Measurements from ENCODE around the gene PPP2R5E.

PPP2R5E gene

GRCh38 chr14:63367742-63368364 lies 175.3 kb downstream of the PPP2R5E start:
- DNase-seq = no peak

- DNase-seq = no peak
Measured at GRCh38 chr14:63362389-63362819, 180.8 kb downstream of the PPP2R5E start.

DNA sequence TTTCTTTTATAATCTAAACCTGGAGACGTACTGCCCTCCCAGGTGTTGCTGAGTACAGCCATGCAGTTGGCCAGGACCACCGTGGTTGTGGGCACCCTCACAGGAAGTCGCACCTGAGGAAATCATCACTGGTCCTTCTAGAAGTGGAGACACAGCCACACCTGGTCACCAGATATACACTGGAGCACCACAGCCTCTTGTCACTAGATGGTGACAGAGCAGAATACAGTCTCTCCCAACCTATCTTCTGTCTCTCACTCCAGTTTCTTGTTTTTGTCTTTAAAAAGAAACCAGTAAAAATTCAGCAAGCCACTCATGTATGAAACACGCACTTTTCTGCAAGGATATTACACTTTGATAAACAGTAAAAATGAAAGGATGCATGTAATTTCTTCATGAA lies 181.4 kb downstream of the PPP2R5E start:
- DNase-seq = no peak

DNA sequence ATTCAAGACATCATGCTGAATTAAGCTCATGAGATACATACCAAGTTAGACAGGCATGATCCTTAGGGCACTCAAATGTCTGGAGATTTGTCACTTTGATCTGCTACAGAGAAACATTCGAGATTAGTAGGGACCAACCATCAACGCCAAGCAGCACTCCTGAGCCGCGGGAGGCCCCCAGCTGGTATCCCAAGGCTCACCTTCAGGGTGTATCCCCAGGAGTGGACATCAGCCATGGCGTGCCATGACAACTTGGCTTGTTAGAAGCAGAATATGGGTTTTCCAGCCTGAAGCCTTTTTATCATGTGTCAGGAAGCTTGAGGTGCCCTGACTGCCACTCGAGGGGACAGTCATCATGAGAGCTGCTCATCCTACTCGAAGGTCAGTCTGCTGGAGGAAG lies 185.3 kb downstream of the PPP2R5E start:
- DNase-seq = no peak

GRCh38 chr14:63345826-63346225 lies 197.4 kb downstream of the PPP2R5E start:
- DNase-seq = no peak

DNA sequence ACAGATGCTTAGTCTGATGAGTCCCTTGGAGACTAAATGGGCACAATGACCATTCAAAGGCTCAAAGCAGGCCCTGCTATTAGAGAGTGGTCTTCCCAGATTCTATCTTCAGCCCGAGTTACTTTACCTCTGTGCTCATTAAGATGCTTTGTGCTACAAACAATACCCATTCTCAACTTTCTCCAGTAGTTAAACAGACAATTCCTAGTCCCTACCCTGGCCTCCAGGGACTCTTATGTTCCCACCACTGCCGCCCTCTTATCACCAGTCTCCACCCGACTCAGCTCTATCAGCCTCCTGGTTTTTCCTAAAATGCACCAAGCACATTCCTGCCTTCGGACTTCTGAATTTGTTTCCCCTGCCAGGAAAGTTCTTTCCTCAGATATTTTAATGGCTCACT lies 198.8 kb downstream of the PPP2R5E start:
- no peak for DNase-seq

DNA sequence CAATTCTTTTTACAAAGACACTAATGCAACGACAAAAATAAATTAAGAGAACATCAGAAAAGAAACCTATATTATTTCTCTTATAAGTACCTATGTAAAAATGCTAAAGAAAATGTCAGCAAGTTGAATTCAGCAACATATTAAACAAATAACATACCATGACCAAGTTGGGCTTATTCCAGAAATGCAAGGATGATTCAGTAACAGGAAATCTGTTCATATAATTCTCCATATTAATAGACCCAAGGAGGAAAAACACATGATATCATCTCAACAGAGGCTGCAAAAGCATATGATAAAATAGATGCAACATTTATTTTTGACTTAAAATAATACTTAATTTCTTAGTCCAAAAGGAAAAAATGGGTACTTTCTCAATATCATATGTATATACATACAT lies 199.3 kb downstream of the PPP2R5E start:
- DNase-seq = no peak

GRCh38 chr14:63342371-63342770 lies 200.8 kb downstream of the PPP2R5E start:
- no peak for DNase-seq

DNA sequence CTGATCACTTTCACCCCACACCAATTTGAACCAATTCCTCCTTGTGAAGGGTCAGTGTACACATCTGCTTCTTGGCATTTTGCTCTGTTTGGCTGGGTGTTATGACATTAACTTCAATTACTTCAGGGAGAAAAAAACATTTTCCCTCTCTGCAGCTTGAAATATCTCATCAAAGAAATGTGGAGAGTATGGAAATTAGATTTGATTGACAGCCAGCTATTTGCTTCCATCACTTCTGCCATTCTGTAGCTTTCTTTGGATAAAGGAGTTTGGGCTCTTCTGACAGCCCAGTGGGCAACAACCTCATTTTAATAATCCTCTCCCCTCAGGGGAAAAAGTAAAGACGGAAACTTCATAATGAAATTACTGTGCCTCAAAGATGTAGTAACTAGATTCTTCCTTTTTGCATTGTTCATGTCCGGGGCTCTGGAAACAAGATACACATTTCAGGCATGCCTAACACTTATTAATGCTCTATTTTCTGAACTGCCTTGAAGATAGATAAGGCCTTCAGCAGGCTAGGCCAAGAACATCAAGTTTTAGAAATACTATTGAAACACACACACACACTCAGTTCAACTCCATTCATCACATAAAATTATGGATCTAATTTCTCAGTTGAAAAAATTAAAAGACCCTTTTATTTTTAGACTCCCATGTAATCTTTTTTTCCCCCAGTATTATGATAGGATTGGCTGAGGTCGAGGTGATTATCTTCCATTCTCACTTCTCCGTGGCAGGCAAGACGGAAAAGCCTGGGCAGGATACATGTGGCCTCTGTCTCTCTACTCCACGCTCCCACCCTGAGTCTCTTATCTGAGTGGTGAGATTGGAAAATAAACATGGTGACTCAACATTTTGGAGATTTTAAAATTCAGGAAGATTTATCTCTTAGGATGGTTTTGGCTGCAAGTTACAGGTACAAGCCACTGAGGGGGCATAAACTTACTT lies 214.1 kb downstream of the PPP2R5E start:
- DNase-seq = no peak

DNA sequence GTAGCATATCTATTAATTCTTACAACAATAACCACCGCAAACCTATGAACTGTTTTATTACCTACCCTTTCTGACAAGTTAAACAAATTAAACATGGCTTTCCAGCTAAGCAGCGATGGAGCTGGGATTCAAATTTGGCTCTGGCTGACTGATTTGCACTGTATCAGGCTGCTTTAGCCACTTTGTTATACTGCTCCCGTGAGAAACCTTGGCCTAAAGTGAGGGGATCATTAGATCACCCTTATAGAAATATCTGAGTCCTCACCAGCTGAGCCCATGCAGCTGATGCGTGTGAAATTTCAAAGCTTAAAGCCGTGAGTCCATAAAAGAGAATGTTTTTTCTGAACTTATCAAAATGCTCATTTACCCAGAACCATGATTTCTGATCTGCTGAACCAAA lies 216.3 kb downstream of the PPP2R5E start:
- no peak for DNase-seq

DNA sequence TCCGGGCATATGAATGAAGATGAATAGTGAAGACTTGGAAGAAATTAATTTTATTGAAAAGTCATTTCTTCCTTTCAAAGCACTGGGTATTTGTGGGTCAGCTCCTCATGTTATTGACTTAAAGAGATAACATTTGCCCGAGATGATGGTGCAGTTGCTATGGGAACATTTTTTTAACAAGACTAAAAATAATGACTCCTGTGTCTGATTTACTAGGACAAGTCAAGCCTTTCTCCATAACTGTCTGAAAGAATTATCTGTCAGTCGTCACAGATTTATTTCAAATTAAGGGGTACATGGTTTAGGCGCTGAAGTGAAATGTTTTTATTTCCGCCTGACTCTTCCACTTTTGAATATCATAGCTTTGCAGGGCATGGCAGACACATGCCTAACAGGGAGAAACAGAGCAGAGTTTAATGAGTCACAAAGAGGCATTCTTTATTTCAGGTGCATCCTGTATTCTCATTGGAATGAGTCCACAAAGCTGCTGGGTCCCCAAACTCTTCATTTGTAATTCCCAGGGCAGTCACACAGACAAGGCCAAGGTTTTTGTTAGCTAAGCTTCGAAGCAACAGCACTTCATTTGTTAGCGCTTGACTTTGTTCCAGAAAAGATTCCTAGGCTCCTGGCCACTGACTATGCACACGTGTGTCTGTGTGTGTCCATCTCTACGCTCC lies 220.1 kb downstream of the PPP2R5E start:
- no peak for DNase-seq

GRCh38 chr14:63322472-63322871 lies 220.7 kb downstream of the PPP2R5E start:
- DNase-seq = no peak

Measured in hematopoietic multipotent progenitor cell treated with erythropoietin and hydrocortisone succinate and interleukin-3 and kit ligand, for 8 days (in vitro differentiated cells).